Ishikawa (cell line): ENCODE data around the gene TOR1A.

ENCODE experiments used
- EP300 ChIP-seq: IDR thresholded peaks from 2 replicates; pipeline ENCODE4 v1.6.1; 2012; ENCODE audit warnings: borderline replicate concordance
- FOXM1 ChIP-seq: IDR thresholded peaks from 2 replicates; pipeline ENCODE4 v1.6.1; 2012; ENCODE audit warnings: low read depth, borderline replicate concordance
- TAF1 ChIP-seq: IDR thresholded peaks from 2 replicates; pipeline ENCODE4 v1.6.1; 2012; ENCODE audit warnings: low read depth, mild to moderate bottlenecking
- TF ChIP-seq, protein P1 (sequence below): IDR thresholded peaks from 2 replicates; pipeline ENCODE4 v1.6.1; 2012

- TF ChIP-seq FOXM1 (no peak), EP300 (no peak), TAF1 (no peak)
- TF ChIP-seq, protein P1, sequence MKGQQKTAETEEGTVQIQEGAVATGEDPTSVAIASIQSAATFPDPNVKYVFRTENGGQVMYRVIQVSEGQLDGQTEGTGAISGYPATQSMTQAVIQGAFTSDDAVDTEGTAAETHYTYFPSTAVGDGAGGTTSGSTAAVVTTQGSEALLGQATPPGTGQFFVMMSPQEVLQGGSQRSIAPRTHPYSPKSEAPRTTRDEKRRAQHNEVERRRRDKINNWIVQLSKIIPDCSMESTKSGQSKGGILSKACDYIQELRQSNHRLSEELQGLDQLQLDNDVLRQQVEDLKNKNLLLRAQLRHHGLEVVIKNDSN, result no peak
Measured at GRCh38 chr9:129777769-129778130, 46.2 kb downstream of the TOR1A start.
